ENCODE measurements around the gene RBM19. TPM values are rescaled to one million over a fixed set of nuclear protein-coding genes. Genes with fewer than 3 reads are reported as not detected.

RBM19 gene
- total and polyA plus RNA-seq, 11 donors, result 12.7 to 27.1 (median 17.4) TPM

DNA sequence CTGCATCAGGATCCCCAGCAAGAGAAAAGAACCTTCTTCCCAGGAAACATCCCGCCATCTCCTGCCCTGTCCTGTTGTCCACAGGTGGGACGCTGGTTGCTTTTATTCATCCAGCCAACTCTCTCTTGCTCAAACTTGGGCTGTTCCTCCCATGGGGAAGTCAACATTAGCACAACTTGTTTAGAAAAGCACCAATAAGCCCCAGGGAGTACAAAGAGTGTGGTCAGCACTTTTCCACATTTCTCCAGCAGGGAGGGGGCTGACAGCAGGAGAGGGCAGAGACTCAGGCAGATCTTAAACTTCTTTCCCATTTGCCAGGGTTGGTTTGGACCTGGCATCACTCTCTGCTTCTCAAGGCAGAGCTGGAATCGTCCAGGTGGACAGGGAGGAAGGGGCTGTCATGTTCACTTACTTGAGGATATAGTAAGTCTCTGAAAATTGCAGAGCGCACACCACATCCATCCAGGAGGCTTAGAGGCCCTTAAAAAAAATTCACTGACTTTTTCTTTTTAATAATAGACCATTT lies 74.9 kb downstream of the RBM19 start:
- ATAC-seq (no peak), DNase-seq (no peak)
- Histone ChIP-seq H3K27ac (no peak overlapping the region), H3K36me3 (peaks cover 0 to 13% (median 2%) of the 10 kb centered on the region in 9 donors), H3K27me3 (no peaks in the 10 kb centered on the region), H3K9me3 (no peaks in the 10 kb centered on the region), H3K4me3 (no peak overlapping the region), H3K4me1 (no peaks in the 10 kb centered on the region)
- TF ChIP-seq, protein P1, sequence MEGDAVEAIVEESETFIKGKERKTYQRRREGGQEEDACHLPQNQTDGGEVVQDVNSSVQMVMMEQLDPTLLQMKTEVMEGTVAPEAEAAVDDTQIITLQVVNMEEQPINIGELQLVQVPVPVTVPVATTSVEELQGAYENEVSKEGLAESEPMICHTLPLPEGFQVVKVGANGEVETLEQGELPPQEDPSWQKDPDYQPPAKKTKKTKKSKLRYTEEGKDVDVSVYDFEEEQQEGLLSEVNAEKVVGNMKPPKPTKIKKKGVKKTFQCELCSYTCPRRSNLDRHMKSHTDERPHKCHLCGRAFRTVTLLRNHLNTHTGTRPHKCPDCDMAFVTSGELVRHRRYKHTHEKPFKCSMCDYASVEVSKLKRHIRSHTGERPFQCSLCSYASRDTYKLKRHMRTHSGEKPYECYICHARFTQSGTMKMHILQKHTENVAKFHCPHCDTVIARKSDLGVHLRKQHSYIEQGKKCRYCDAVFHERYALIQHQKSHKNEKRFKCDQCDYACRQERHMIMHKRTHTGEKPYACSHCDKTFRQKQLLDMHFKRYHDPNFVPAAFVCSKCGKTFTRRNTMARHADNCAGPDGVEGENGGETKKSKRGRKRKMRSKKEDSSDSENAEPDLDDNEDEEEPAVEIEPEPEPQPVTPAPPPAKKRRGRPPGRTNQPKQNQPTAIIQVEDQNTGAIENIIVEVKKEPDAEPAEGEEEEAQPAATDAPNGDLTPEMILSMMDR (IDR thresholded peaks at IDR 0.05), result no peak
- no peak for TF ChIP-seq POLR2A (IDR thresholded peaks at IDR 0.05)
- intact Hi-C loops (cut with DNase I), result no loop called here
- 90 to 95% (median 93%) methylated on average over 4 of the region's 4 CpGs for WGBS, 4 donors

DNA sequence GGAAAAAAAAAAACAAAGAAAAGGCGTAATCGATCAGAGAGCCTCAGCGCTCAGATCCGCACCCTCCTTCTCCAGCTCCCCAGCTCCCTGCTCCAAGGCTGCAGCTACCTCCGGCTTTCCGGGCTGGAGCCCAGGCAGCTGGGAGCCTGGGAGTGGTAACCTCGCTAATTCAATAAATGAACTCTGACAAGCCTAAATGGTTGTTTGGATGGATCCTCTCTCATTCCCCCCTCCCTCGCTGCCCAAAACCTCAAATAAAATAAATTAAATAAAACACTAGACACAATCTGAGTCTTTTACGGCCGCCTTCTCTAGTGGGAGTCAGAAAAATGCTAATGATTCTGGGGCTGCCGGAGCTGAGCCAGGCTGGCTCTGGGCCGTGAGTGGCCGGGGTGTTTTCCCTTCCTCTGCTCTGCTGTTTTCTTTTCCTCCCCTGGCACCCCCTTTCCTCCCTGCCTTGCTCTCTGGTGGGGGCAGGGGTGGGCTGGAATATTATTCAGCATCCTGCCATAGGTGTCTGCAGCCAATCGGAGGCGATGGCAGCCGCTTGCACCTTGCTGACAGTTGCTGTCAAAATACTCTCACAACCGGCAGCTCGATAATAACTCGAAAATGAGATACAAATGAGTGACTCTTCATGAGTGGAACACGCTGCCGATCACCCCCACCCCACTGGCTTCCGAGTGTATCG lies 76.1 kb downstream of the RBM19 start:
- TF ChIP-seq, protein P1 (IDR thresholded peaks at IDR 0.05), result no peak
- TF ChIP-seq POLR2A (IDR thresholded peaks at IDR 0.05), result no peak
- Histone ChIP-seq H3K4me3 (no peak overlapping the region), H3K36me3 (peaks cover 0 to 10% (median 0%) of the 10 kb centered on the region in 9 donors), H3K4me1 (no peaks in the 10 kb centered on the region), H3K9me3 (peaks cover 0 to 3% (median 0%) of the 10 kb centered on the region in 12 donors), H3K27ac (no peak overlapping the region), H3K27me3 (no peaks in the 10 kb centered on the region)
- intact Hi-C loops (cut with DNase I), result no loop called here
- 80 to 85% (median 82%) methylated on average over 23 of the region's 23 CpGs for WGBS, 4 donors
- no peak for ATAC-seq
- DNase-seq, result no peak

DNA sequence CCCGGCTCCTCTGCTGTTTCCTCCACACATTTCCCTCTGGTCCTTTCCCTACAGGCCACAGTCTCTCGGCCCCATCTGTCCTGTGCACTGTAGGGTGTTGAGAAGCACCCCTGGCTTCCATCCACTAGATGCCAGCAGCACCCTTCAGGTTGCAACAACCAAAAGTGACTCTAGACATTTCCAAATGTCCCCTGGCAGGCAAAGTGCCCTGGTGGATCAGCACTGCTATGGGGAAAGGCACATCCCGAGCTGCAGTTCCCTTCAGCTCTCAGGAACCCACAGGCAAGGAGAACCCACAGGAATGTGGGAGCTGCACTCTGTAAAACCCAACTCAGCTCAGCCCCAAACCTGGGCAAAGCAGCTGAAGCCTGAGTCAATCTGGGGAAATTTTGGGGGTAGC lies 77.0 kb downstream of the RBM19 start:
- WGBS, 4 donors, result 76 to 84% (median 82%) methylated on average over 2 to 3 of the region's 3 CpGs
- intact Hi-C loops (cut with DNase I), result no loop called here

DNA sequence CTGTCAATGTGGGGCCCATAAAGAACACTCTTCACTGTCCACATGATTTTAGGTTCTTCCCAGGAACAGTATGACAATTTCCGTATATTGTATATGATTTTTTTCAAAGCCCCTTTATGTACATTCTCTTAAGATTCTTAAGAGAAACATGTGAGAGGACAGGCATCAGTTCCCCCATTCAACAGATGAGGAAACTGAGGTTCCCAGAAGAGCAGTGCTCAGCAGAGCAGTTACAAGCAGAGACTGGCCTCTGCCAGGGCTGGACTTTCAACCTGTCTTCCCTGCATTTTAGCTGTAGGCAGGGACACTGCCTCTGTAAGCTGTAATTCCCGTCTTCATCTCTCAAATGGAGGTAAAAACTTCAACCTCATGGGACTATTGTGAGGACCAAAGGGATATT lies 77.7 kb downstream of the RBM19 start:
- DNase-seq (no peak), ATAC-seq (no peak)
- no peak for TF ChIP-seq POLR2A (IDR thresholded peaks at IDR 0.05)
- TF ChIP-seq, protein P1 (IDR thresholded peaks at IDR 0.05), result no peak
- Histone ChIP-seq H3K4me1 (no peaks in the 10 kb centered on the region), H3K27ac (no peak overlapping the region), H3K27me3 (no peaks in the 10 kb centered on the region), H3K36me3 (peaks cover 0 to 8% (median 0%) of the 10 kb centered on the region in 9 donors), H3K4me3 (no peak overlapping the region), H3K9me3 (peaks cover 0 to 11% (median 2%) of the 10 kb centered on the region in 12 donors)
- intact Hi-C loops (cut with DNase I), result no loop called here
- WGBS, 4 donors, result 96 to 98% (median 97%) methylated on average over 2 of the region's 2 CpGs

More for the DNA sequence above, 77.0 kb downstream of the RBM19 start:
- Histone ChIP-seq H3K27me3 (no peaks in the 10 kb centered on the region), H3K36me3 (peaks cover 0 to 8% (median 0%) of the 10 kb centered on the region in 9 donors), H3K4me3 (no peak overlapping the region), H3K4me1 (no peaks in the 10 kb centered on the region), H3K9me3 (peaks cover 0 to 11% (median 2%) of the 10 kb centered on the region in 12 donors), H3K27ac (no peak overlapping the region)
- TF ChIP-seq POLR2A (IDR thresholded peaks at IDR 0.05), result no peak
- TF ChIP-seq, protein P1 (IDR thresholded peaks at IDR 0.05), result no peak
- ATAC-seq, result no peak
- no peak for DNase-seq

All from heart left ventricle (tissue), 16 donors.